ENCODE results near the gene C5. TPM values are rescaled to one million over a fixed set of nuclear protein-coding genes. Genes with fewer than 3 reads are reported as not detected.

C5 gene
- total RNA-seq, 1 experiment from 2014 or later: 4.2 TPM

DNA sequence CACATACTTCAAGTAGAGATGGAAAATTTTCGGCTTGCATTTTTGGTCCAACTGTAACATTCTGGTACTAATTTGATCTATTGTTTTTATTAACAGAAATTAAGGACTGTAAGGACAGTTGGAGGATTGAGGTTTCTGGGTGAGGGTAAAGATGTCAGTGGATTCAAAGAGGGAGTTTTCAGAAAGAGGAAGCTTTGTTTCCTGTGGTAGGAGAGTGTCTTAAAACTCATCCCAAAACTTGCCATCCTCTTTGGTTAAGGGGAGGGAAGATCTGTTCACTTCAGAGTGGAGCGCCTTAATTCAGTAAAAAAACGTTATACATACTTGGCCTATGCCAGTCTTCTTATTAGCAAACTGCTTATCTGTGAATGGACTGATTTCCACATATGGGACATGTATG, 38.5 kb upstream of the C5 start:
- Mint-ChIP-seq H3K27me3 (ENCODE audit: insufficient read depth, unreplicated experiment) (no peaks in the 10 kb centered on the region), H3K4me3 (ENCODE audit: unreplicated experiment) (no peak overlapping the region), H3K4me1 (ENCODE audit: insufficient read depth, unreplicated experiment) (peaks cover 5% of the 10 kb centered on the region), H3K9me3 (ENCODE audit: unreplicated experiment) (no peaks in the 10 kb centered on the region), H3K36me3 (ENCODE audit: insufficient read depth, unreplicated experiment) (no peaks in the 10 kb centered on the region), H3K27ac (ENCODE audit: low read depth, unreplicated experiment) (no peak overlapping the region)
- no TSS peak for BruUV-seq (replicated peaks)
- TF ChIP-seq, protein P1, sequence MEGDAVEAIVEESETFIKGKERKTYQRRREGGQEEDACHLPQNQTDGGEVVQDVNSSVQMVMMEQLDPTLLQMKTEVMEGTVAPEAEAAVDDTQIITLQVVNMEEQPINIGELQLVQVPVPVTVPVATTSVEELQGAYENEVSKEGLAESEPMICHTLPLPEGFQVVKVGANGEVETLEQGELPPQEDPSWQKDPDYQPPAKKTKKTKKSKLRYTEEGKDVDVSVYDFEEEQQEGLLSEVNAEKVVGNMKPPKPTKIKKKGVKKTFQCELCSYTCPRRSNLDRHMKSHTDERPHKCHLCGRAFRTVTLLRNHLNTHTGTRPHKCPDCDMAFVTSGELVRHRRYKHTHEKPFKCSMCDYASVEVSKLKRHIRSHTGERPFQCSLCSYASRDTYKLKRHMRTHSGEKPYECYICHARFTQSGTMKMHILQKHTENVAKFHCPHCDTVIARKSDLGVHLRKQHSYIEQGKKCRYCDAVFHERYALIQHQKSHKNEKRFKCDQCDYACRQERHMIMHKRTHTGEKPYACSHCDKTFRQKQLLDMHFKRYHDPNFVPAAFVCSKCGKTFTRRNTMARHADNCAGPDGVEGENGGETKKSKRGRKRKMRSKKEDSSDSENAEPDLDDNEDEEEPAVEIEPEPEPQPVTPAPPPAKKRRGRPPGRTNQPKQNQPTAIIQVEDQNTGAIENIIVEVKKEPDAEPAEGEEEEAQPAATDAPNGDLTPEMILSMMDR (IDR thresholded peaks at IDR 0.05; ENCODE audit: unreplicated experiment): no peak
- ChIA-PET POLR2A (no interaction called here), CTCF (no interaction called here)
- no peak for DNase-seq (ENCODE audit: unreplicated experiment)
- intact Hi-C loops (cut with micrococcal nuclease): no loop called here

DNA sequence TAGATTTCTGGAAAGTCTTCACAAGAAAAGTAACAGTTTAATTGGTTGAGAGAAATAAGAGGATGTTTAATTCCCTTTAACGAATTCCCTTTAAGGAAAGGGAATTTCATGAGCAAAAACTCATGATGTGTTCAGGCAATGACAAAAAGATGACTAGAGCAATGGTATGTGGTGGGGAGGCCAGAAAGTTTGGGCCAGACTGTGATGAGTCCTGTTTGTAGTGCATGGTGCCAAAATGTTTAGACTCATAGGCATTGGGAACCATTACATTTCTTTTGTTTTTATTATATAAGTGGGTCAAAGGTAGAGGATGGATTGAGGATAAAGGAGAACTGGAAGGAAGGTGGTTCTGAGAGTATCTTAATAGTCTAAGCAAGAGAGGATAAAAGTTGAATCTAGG, 35.6 kb upstream of the C5 start:
- Mint-ChIP-seq H3K36me3 (ENCODE audit: insufficient read depth, unreplicated experiment) (no peaks in the 10 kb centered on the region), H3K4me3 (ENCODE audit: unreplicated experiment) (no peak overlapping the region), H3K4me1 (ENCODE audit: insufficient read depth, unreplicated experiment) (no peaks in the 10 kb centered on the region), H3K9me3 (ENCODE audit: unreplicated experiment) (no peaks in the 10 kb centered on the region), H3K27ac (ENCODE audit: low read depth, unreplicated experiment) (no peak overlapping the region), H3K27me3 (ENCODE audit: insufficient read depth, unreplicated experiment) (no peaks in the 10 kb centered on the region)
- CTCF ChIA-PET: no interaction called here
- no peak for DNase-seq (ENCODE audit: unreplicated experiment)
- POLR2A ChIA-PET: no interaction called here
- intact Hi-C loops (cut with micrococcal nuclease): no loop called here
- no TSS peak for BruUV-seq (replicated peaks)
- TF ChIP-seq, protein P1 (IDR thresholded peaks at IDR 0.05; ENCODE audit: unreplicated experiment): no peak

DNA sequence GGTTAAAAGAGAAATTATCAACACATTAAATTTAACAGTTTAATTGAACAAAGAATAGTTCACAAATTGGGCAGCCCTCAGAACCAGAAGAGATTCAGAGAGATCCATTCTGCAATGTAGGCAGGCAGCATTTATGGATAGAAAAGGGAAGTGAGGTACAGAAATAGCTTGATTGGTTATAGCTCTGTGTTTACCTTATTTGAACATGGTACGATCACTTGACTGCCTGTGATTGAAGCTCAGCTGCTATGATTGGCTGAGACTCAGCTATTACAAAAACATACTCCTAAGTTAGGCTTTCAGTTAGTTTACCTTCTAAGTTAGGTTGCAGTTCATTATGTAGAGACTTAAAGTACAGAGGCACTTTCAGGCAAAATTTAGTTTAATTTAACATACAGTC, 32.0 kb upstream of the C5 start:
- no peaks in the 10 kb centered on the region for H3K27me3 Mint-ChIP-seq (ENCODE audit: insufficient read depth, unreplicated experiment)
- no peaks in the 10 kb centered on the region for H3K9me3 Mint-ChIP-seq (ENCODE audit: unreplicated experiment)
- H3K4me1 Mint-ChIP-seq (ENCODE audit: insufficient read depth, unreplicated experiment): no peaks in the 10 kb centered on the region
- POLR2A ChIA-PET: interaction anchor here (0.7 kb wide), 1 partner anchor 504 kb away, joined by 3 read pairs; no protein-coding TSS in a partner anchor
- H3K4me3 Mint-ChIP-seq (ENCODE audit: unreplicated experiment): no peak overlapping the region
- TF ChIP-seq, protein P1 (IDR thresholded peaks at IDR 0.05; ENCODE audit: unreplicated experiment): no peak
- intact Hi-C loops (cut with micrococcal nuclease): no loop called here
- no peaks in the 10 kb centered on the region for H3K36me3 Mint-ChIP-seq (ENCODE audit: insufficient read depth, unreplicated experiment)
- CTCF ChIA-PET: no interaction called here
- H3K27ac Mint-ChIP-seq (ENCODE audit: low read depth, unreplicated experiment): no peak overlapping the region
- BruUV-seq (replicated peaks): no TSS peak
- no peak for DNase-seq (ENCODE audit: unreplicated experiment)

DNA sequence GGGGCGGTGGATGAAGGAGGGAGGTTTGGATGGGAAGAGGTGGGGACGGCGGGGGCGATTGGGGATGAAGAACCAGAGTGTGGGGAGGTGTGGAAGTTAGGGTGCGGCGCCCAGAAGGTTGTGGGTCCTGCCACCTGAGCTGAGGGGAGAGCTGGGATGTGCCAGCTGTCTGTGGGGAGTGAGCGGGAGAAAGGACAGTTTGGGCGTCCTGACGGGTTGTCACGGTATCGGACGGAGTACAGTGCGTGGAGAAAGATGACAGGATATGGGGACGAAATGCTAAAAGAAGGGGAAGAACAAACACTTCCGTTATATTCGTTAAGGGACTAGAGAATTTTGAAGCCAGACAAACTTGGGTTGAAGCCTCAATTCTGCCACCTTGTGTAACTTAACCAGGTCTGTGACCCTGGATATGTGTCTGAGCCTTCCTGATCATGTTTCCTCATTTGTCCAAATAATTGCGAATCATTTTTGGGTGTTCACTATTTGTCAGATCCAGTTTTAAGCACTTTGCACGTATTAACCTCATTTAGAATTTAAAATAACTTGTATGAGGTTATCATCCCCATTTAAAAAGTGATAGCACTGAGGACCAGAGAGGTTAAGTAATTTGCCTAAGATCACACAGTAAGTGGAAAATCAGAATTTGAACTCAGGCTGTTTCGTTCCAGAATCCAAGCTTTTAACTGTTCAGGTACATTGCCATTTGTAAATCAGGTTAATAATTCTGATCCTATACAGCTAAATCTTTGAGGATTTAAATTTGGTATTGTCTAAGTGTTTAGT, 25.4 kb upstream of the C5 start:
- no peaks in the 10 kb centered on the region for H3K36me3 Mint-ChIP-seq (ENCODE audit: insufficient read depth, unreplicated experiment)
- peak overlapping the region; percentile 91 for H3K27ac Mint-ChIP-seq (ENCODE audit: low read depth, unreplicated experiment)
- H3K4me1 Mint-ChIP-seq (ENCODE audit: insufficient read depth, unreplicated experiment): peaks cover 22% of the 10 kb centered on the region
- no peaks in the 10 kb centered on the region for H3K27me3 Mint-ChIP-seq (ENCODE audit: insufficient read depth, unreplicated experiment)
- TSS peak; percentile 43 for BruUV-seq (replicated peaks)
- TF ChIP-seq, protein P1 (IDR thresholded peaks at IDR 0.05; ENCODE audit: unreplicated experiment): no peak
- peak overlapping the region; percentile 92 for H3K4me3 Mint-ChIP-seq (ENCODE audit: unreplicated experiment)
- ChIA-PET CTCF (interaction anchor here (0.5 to 1.7 kb wide), 5 partner anchors 16 to 90 kb away, joined by 3 to 10 read pairs (median 3); no protein-coding TSS in a partner anchor), POLR2A (interaction anchor here (0.7 to 3.7 kb wide), 7 partner anchors 46 to 297 kb away, joined by 3 to 26 read pairs (median 5); partner anchors contain the start of gene RAB14)
- intact Hi-C loops (cut with micrococcal nuclease): loop anchor here (2.0 kb wide), 1 partner anchor 45 kb away; no protein-coding TSS in a partner anchor
- no peak for DNase-seq (ENCODE audit: unreplicated experiment)
- no peaks in the 10 kb centered on the region for H3K9me3 Mint-ChIP-seq (ENCODE audit: unreplicated experiment)
